IPS DF 6.9 (cell line): ENCODE results near the gene ITGAD.
A peak's percentile ranks its signal among the peaks of the same experiment; 100 is the strongest.

ENCODE experiments used
- DNase-seq: peaks from one replicate; pipeline ENCODE4 v3.0.0-alpha.2; 2013; ENCODE audit warnings: low read depth, low spot score
- H3K27ac ChIP-seq: one replicate; pipeline ENCODE4 v1.5.1; 2013; ENCODE audit warnings: low read length, control low read depth
- H3K27me3 ChIP-seq: 2 replicates; pipeline ENCODE4 v1.6.1; 2013; ENCODE audit warnings: mild to moderate bottlenecking, low read length; ENCODE audit not compliant: control insufficient read depth, insufficient read depth
- H3K36me3 ChIP-seq: 2 replicates; pipeline ENCODE4 v1.6.1; 2013; ENCODE audit warnings: low read length; ENCODE audit not compliant: control insufficient read depth, insufficient read depth
- H3K4me1 ChIP-seq: 2 replicates; pipeline ENCODE4 v1.6.1; 2013; ENCODE audit warnings: low read length; ENCODE audit not compliant: control insufficient read depth, insufficient read depth
- H3K4me3 ChIP-seq: 2 replicates; pipeline ENCODE4 v1.5.1; 2013; ENCODE audit warnings: mild to moderate bottlenecking, low read length
- H3K9me3 ChIP-seq: 2 replicates; pipeline ENCODE4 v1.6.1; 2013; ENCODE audit warnings: low read length, inconsistent platforms; ENCODE audit not compliant: control insufficient read depth, insufficient read depth
- WGBS: extraction: QIAGEN DNeasy Blood & Tissue Kit; methylation state at CpG from one replicate; pipeline ENCODE4 v1.1.7; 2013; ENCODE audit warnings: mixed read lengths, missing lambda C conversion rate; ENCODE audit not compliant: insufficient read length, insufficient coverage; 5-methylcytosine and 5-hydroxymethylcytosine counted together

ITGAD gene

DNA sequence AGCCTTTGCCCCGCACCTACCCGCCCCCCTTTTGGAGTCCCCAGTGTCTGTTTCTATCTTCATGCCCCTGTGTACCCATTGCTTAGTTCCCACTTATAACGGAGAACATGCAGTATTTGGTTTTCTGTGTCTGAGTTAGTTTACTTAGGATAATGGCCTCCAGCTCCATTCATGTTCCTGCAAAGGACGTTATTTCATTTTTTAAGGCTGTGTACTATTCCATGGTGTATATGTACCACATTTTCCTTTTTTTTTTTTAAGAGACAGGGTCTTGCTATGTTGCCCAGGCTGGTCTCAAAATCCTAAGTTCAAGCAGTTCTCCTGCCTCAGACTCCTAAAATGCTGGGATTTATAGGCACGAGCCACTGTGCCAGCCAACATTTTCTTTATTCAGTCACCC, 74.7 kb downstream of the ITGAD start:
- no peak for DNase-seq
- WGBS = no CpG with 5 or more reads among the region's 5 CpGs
- no peaks in the 10 kb centered on the region for H3K36me3 ChIP-seq
- no peak overlapping the region for H3K4me3 ChIP-seq
- H3K4me1 ChIP-seq = no peaks in the 10 kb centered on the region; the same call in 1 of the 2 replicates
- no peaks in the 10 kb centered on the region for H3K9me3 ChIP-seq
- H3K27ac ChIP-seq = no peak overlapping the region
- no peaks in the 10 kb centered on the region for H3K27me3 ChIP-seq

DNA sequence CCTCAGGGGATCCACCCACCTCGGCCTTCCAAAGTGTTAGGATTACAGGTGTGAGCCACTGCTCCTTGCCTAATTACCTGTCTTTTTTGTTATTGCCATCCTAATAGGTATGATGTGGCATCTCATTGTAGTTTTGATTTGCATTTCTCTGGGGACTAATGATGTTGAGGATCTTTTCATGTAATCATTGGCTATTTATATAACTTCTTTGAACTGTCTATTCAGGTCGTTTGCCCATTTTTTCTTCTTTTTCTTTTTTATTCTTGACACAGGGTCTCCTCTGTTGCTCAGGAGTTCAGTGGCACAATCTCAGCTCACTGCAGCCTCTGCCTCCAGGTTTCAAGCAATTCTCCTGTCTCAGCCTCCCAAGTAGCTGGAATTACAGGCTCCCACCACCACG, 77.5 kb downstream of the ITGAD start:
- no CpG with 5 or more reads among the region's 3 CpGs for WGBS
- Histone ChIP-seq H3K27me3 (peaks cover 1% of the 10 kb centered on the region; the same call in 1 of the 2 replicates), H3K4me1 (no peaks in the 10 kb centered on the region), H3K4me3 (no peak overlapping the region), H3K36me3 (no peaks in the 10 kb centered on the region), H3K9me3 (no peaks in the 10 kb centered on the region), H3K27ac (no peak overlapping the region)
- DNase-seq = no peak

- no peaks in the 10 kb centered on the region for H3K36me3 ChIP-seq
- WGBS = no CpG with 5 or more reads among the region's 15 CpGs
- H3K4me3 ChIP-seq = peak overlapping the region; percentile 49; the same call in 1 of the 2 replicates
- DNase-seq = no peak
- H3K4me1 ChIP-seq = no peaks in the 10 kb centered on the region
- H3K9me3 ChIP-seq = no peaks in the 10 kb centered on the region
- H3K27me3 ChIP-seq = peaks cover 1% of the 10 kb centered on the region; the same call in 1 of the 2 replicates
- H3K27ac ChIP-seq = no peak overlapping the region
Observed at GRCh38 chr16:31471241-31471874, 78.2 kb downstream of the ITGAD start.

DNA sequence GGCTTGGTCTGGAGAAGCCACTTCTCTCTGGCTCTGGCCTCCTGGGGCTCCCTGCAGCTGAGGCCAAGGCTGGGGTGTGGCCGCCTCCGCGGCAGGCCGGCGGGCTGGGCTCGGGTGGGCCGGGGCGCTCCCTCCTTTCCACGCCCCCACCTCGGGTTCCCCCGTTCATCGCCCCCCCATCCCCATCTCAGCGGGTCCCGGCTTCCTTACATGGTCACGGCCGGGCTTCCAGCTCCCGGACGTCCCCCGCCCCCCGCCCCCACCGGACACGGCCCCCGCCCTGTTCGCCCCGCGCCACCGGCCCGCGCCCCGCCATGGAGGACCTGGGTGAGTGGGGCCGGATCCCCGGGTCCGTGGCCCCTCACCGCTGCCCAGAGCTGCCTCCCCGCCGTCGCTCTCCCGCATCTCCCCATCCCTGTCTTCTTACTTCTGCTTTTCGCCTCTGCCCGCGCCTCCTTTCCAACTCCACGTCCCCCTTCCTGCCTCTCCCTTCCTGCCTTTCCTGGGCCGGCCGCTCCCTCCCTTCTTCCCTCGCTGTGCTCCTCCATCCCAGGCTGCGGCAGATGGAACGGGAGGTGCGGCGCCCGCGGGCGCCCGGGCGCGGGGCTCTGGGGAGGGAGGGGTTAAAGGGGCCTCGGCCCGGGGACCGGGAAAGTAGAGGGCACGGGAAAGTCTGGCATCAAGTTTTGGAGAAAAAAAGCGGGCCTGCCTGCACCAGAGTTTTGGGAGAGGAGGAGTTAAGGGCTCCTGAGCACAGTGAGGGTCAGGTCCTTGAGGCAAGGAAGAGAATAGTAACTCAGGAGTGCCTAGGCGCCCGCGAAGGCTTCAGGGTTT, 79.0 kb downstream of the ITGAD start, which contains the start of gene TGFB1I1:
TSS of gene TGFB1I1 (plus strand) at position 278 of the 834 bp plus-strand sequence. CDS start at position 315, 37 bp downstream.
- no peak within 1 kb of the TSS for H3K27ac ChIP-seq
- WGBS = no CpG with 5 or more reads among the region's 63 CpGs
- DNase-seq = no peak

DNA sequence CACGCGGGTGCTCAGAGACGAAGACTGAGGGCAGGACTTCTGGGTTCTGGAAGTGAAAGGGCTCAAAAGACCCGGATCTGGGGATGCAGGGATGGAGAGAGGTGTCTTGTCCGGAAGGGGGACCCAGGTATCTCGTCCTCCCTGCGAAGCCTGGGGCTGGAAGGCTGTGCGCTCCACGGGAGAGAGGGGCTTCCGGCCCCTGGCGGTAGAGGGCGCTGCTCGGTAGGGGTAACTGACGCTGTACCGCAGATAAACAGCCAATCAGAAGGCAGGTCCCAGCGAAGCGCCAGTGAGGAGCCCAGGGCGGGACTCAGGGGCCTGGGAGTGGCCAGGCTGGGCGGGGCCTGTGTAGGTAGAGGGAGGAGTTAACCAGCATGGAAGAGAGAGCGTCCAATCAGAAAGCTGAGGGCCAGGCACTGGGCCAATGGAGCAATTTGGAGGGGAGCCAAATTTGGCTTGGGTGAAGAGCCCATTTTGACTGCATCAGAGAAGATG, 79.6 kb downstream of the ITGAD start:
- no peak for DNase-seq
- Histone ChIP-seq H3K36me3 (no peaks in the 10 kb centered on the region), H3K27me3 (peaks cover 1% of the 10 kb centered on the region; the same call in 1 of the 2 replicates), H3K9me3 (no peaks in the 10 kb centered on the region), H3K4me3 (peak overlapping the region; percentile 49; the same call in 1 of the 2 replicates), H3K4me1 (no peaks in the 10 kb centered on the region), H3K27ac (no peak overlapping the region)
- no CpG with 5 or more reads among the region's 20 CpGs for WGBS

More for the DNA sequence above, 79.0 kb downstream of the ITGAD start, which contains the start of gene TGFB1I1:
- H3K36me3 ChIP-seq = no peaks in the 10 kb centered on the region
- no peaks in the 10 kb centered on the region for H3K4me1 ChIP-seq
- H3K4me3 ChIP-seq = peak within 1 kb of the TSS; percentile 49; the same call in 1 of the 2 replicates
- no peaks in the 10 kb centered on the region for H3K9me3 ChIP-seq
- peaks cover 1% of the 10 kb centered on the region; the same call in 1 of the 2 replicates for H3K27me3 ChIP-seq

GRCh38 chr16:31473264-31473984, 80.3 kb downstream of the ITGAD start:
- H3K4me3 ChIP-seq = no peak overlapping the region
- no peak overlapping the region for H3K27ac ChIP-seq
- no peaks in the 10 kb centered on the region for H3K9me3 ChIP-seq
- no peaks in the 10 kb centered on the region for H3K4me1 ChIP-seq
- peaks cover 1% of the 10 kb centered on the region; the same call in 1 of the 2 replicates for H3K27me3 ChIP-seq
- DNase-seq = no peak
- H3K36me3 ChIP-seq = no peaks in the 10 kb centered on the region
- no CpG with 5 or more reads among the region's 17 CpGs for WGBS

DNA sequence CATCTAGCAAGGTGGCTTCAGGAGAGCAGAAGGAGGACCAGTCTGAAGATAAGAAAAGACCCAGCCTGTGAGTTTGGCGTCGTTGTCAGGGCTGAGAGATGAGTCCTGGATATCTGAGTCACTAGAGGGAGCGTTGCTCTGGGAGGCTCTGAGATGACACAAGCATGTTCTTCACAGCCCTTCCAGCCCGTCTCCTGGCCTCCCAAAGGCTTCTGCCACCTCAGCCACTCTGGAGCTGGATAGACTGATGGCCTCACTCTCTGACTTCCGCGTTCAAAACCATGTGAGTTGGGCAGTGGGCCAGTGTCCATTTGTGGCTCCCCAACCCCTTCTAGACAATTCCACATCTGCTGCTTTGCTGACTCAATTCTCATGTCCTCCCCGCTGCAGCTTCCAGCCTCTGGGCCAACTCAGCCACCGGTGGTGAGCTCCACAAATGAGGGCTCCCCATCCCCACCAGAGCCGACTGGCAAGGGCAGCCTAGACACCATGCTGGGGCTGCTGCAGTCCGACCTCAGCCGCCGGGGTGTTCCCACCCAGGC, 81.1 kb downstream of the ITGAD start:
- no CpG with 5 or more reads among the region's 12 CpGs for WGBS
- H3K27ac ChIP-seq = no peak overlapping the region
- H3K4me3 ChIP-seq = no peak overlapping the region
- no peak for DNase-seq
- H3K9me3 ChIP-seq = no peaks in the 10 kb centered on the region
- H3K36me3 ChIP-seq = no peaks in the 10 kb centered on the region
- H3K4me1 ChIP-seq = no peaks in the 10 kb centered on the region
- H3K27me3 ChIP-seq = peaks cover 1% of the 10 kb centered on the region; the same call in 1 of the 2 replicates

GRCh38 chr16:31474773-31475738, 81.9 kb downstream of the ITGAD start:
- Histone ChIP-seq H3K27me3 (peaks cover 1% of the 10 kb centered on the region; the same call in 1 of the 2 replicates), H3K4me3 (no peak overlapping the region), H3K36me3 (no peaks in the 10 kb centered on the region), H3K4me1 (no peaks in the 10 kb centered on the region), H3K9me3 (no peaks in the 10 kb centered on the region), H3K27ac (no peak overlapping the region)
- no peak for DNase-seq
- WGBS = no CpG with 5 or more reads among the region's 12 CpGs

GRCh38 chr16:31475946-31476302, 82.8 kb downstream of the ITGAD start:
- Histone ChIP-seq H3K36me3 (no peaks in the 10 kb centered on the region), H3K9me3 (no peaks in the 10 kb centered on the region), H3K4me1 (no peaks in the 10 kb centered on the region), H3K4me3 (peak overlapping the region; percentile 53; the same call in 1 of the 2 replicates), H3K27me3 (peaks cover 1% of the 10 kb centered on the region; the same call in 1 of the 2 replicates), H3K27ac (no peak overlapping the region)
- WGBS = no CpG with 5 or more reads among the region's 26 CpGs
- no peak for DNase-seq
